Raji (cell line): ENCODE measurements around the gene ULK1.

Source experiments
- POLR2A ChIP-seq: IDR thresholded peaks from 2 replicates; pipeline ENCODE4 v1.6.1; 2011; ENCODE audit warnings: low read depth, low read length, control low read depth; ENCODE audit not compliant: insufficient read depth

The ULK1 gene

DNA sequence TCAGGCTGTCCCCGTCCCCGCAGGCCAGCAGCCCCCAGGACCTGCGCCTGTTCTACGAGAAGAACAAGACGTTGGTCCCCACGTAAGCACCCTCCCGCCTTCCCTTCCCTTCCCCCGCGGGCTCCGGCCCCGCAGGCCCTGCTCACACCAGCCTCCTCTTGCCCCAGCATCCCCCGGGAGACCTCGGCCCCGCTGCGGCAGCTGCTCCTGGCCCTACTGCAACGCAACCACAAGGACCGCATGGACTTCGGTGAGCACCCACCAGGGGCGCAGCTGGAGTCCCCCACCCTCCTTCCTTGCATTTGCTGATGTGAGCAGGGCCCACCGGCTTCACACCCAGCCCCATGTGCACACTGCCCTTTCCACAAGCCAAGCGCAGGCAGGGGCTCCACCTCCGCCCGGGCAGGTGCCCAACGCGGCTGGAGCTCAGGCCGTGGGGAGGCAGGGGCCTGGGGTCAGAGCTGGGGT lies 15.4 kb downstream of the ULK1 start:
- TF ChIP-seq POLR2A = no peak

DNA sequence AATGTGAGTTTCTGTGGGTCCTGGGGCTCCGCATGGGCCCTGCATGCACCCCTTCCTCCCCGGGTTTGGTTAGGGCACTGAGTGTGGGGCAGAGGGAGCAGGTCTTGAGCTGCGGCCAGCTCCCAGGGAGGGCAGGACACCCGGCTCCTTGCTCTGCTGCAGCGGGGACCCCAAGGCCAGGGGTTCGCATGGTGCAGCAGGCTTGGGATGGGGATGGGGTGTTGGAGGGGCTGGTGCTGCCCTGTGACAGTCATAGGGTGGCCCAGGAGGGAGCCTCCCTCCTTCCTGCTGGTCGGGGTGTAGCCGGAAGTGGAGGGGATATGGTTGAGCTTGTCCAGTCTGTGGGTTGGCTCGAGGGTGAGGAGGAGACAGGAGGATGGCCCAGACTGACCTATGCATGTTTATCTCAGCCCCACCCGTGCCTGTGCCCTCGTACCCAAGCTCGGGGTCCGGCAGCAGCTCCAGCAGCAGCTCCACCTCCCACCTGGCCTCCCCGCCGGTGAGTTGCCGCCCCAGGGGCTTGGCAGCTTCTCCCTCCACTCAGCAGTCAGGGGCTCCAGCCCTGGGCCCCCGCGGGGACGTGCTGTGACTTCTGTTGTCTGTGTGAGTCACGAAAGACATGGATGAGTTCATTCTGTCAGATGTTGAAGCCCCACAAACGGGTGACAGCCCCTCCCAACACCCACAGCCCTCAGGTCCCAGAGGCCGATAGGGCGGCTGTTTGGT lies 16.0 kb downstream of the ULK1 start:
- TF ChIP-seq POLR2A = no peak

DNA sequence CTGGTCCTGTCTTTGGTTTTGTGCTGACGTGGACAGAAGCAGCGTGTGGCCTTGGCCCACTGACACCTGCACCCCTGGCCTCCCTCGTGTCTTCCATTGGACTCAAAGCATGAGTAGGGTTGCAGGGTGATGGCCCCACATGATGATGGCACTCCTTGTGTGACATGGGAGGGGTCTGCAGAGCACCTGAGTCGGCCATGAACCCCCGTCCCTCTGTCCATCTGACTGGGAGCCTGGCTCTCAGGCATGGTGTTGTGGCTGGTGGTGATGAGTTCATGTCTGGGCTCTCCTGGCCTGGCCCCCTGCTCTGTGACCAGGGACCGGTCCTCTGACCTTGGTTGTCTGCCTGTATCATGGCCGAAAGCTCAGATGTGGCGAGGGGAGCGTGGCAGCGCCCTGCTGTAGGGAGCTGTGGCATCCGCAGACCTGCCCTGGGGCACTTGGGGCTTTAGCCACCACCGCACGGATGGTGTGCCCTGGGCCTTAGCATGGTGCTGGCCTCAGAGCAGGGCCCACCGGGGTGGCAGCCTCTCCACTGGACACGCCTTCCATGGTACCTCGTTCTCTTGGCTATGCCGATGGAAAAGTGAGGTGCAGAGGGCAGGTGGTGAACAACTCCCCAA lies 16.7 kb downstream of the ULK1 start:
- TF ChIP-seq POLR2A = no peak

DNA sequence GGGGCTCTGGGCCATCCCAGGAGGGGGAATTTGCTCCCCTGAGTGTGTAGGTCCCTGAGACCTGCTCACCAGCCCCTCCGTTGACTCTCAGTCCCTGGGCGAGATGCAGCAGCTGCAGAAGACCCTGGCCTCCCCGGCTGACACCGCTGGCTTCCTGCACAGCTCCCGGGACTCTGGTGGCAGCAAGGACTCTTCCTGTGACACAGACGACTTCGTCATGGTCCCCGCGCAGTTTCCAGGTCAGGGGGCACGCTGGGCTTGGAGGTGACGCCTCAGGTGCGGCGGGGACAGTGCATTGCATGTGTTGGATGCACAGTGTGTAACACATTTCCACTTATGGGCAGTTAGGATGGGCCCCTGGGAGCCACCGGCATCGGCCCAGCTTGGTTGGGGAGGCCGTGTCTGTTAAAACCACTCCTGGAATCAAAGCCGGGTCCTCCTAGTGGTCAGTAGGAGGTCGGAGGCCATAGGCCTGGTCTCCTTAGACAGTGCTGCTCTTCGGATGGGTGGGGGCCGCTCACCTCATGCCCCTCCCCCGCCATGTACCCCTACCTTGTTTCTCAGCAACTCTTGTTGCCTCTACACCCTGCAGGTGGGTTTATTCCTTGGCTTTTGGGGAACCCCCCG lies 17.5 kb downstream of the ULK1 start:
- no peak for TF ChIP-seq POLR2A

DNA sequence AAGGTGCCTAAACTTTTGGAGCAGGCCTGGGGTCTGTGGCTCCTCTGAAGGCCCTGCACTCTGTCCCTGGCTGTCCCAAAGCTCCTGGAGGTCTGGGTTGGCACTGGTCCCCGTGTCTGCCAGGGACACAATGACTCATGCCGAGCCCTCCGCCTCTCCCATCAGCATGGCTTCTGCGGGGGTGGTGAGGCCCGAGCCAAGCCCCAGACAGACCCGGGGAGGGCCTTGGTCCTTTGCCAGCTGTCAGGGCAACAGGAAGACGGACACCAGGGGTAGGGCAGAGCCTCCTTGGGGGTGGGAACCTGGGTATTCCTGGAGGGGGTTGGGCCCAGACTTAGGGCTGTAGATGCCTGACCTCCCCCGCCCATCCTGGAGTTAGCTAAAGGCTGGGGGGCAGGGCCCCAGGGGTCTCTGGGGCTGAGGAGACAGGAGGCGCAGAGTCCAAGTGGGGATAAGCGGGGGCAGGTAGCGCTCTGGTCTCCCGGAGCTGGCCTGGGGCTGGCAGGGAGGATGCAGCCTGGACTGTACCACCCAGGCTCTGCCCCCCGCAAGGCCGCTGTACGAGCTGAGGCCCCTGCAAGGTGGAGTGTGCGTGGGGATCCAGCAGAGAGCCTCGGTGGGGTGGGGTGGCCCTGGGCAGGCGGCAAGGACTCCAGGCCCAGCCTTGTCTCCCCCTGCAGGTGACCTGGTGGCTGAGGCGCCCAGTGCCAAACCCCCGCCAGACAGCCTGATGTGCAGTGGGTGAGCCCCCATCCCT lies 18.3 kb downstream of the ULK1 start:
- no peak for TF ChIP-seq POLR2A

DNA sequence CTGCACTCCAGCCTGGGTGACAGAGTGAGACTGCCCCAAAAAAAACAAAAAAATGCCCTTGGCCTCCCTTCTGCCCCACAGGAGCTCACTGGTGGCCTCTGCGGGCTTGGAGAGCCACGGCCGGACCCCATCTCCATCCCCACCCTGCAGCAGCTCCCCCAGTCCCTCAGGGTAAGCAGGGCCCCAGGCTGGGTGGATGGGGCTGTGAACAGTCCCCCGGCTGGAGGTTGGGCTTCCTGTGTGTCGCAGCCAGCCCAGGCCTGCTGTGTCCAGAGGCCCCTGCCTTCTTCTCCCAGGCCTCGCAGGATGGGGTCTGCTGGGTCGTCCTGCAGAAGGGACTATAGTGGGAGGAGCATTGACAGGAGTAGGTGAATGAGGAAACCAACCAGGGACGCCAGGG lies 19.2 kb downstream of the ULK1 start:
- TF ChIP-seq POLR2A = no peak

DNA sequence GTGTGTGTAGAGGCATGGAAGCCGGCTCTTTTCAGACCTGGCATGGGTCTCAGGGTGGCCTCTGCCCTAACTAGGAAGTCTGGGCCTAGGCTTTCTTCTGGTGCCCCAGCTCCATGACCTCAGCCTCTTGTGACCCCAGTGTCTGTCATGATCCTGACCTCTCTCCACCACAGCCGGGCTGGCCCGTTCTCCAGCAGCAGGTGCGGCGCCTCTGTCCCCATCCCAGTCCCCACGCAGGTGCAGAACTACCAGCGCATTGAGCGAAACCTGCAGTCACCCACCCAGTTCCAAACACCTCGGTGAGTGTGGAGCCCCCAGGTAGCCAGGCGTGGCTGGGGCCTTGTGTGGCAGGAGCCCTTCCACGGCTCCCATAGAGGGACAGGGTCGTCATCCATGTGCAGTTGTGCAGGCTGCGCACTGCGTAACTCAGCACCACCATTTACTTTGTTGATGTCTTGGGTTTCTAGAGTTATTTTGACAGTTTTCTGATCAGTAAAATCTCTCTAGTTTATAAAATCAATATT lies 19.8 kb downstream of the ULK1 start:
- no peak for TF ChIP-seq POLR2A

DNA sequence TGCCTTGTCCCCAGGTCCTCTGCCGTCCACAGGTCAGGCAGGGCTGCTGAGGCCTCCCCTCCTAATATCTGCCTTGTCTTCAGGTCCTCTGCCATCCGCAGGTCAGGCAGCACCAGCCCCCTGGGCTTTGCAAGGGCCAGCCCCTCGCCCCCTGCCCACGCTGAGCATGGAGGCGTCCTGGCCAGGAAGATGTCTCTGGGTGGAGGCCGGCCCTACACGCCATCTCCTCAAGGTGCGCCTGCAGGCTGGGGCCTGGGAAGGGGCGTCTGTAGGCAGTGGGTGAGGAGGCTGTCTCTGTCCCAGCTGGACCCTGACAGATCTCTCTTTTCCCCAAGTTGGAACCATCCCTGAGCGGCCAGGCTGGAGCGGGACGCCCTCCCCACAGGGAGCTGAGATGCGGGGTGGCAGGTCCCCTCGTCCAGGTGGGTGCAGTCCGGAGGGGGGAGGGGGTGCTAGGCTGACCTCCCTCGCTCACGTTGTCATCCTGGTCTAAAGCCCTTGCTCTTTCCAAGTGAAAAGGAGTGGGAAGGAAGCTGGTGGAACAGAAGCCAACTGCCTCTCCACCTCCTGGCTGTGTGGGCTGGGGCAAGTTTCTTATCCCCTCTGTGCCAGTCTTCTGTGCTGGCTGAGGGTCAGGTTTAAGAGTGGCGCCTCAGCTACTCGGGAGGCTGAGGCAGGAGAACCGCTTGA lies 20.7 kb downstream of the ULK1 start:
- TF ChIP-seq POLR2A = no peak

DNA sequence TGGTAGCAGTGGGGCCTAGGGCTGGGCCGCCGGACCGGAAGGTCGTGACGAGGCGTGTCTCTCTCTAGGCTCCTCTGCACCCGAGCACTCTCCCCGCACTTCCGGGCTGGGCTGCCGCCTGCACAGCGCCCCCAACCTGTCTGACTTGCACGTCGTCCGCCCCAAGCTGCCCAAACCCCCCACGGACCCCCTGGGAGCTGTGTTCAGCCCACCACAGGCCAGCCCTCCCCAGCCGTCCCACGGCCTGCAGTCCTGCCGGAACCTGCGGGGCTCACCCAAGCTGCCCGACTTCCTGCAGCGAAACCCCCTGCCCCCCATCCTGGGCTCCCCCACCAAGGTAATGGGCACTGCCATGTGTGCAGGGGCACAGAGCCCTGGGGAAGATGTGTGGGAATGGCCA lies 21.4 kb downstream of the ULK1 start:
- TF ChIP-seq POLR2A = no peak

DNA sequence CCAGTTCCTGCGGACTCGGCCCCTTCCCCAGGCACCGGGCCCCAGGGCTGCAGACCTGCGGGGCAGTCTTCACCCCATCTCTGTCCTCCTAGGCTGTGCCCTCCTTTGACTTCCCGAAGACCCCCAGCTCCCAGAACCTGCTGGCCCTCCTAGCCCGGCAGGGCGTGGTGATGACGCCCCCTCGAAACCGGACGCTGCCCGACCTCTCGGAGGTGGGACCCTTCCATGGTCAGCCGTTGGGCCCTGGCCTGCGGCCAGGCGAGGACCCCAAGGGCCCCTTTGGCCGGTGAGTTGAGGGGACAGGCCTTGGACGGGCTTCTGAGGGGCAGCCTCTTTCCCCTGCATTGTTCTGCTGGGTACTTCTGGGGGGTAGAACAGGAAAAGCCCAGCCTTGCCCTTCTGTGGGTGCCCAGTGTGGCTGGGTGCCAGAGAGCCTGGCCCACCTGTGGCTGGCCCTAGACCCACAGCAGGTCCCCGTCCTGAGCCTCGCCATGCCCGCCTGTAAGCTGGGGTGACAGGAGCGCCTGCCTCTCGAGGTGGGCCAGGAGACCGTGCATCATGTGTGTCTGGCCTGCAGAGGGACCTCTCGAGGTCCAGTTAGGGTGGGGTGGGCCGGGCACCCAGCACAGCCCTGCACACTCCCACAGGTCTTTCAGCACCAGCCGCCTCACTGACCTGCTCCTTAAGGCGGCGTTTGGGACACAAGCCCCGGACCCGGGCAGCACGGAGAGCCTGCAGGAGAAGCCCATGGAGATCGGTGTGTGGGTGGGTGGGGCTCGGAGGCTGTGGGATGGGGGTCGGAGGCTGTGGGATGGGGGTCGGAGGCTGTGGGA lies 22.1 kb downstream of the ULK1 start:
- TF ChIP-seq POLR2A = no peak

DNA sequence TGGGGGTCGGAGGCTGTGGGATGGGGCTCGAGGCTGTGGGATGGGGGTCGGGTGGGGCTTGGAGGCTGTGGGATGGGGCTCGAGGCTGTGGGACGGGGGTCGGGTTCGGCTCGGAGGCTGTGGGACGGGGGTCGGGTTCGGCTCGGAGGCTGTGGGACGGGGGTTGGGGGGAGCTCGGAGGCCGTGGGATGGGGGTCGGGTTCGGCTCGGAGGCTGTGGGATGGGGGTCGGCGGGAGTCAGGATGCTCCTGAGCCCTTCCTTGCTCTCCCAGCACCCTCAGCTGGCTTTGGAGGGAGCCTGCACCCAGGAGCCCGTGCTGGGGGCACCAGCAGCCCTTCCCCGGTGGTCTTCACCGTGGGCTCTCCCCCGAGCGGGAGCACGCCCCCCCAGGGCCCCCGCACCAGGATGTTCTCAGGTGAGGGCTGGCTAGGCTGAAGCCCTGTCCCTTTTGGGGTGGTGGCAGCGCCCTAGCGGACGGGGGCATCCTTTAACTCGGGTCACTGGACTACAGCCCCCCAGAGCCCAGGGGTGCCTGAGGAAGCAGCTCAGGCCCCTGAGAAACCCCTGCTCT lies 22.8 kb downstream of the ULK1 start:
- no peak for TF ChIP-seq POLR2A

DNA sequence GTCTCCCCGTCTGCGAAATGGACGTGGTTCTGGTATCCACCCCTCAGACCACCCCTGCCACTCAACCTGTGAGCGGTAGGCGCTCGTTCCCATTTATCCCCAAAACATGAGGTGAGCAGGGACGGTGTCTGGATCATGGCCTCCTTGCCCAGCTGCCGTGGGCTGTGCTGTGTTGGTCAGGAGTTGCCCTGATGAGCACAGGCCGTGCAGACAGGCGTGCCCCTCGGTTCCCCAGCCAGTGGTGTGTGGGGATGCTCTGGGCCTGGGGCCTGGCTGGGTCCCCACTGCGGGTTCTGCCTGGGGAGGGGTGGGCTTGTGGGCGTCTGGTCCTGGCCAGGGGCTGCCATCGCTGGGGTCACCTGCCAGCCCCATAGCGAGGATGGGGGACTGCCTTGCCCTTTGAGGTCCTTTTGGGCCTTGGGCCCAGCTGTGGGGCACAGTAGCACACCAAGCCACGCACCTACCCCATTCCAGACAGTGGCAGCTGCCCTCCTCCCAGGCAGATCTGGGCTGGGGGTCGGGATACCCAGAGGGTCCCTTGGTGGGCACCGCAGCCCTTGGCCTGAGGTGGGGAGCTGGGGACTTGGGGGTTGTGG lies 23.4 kb downstream of the ULK1 start:
- TF ChIP-seq POLR2A = no peak

DNA sequence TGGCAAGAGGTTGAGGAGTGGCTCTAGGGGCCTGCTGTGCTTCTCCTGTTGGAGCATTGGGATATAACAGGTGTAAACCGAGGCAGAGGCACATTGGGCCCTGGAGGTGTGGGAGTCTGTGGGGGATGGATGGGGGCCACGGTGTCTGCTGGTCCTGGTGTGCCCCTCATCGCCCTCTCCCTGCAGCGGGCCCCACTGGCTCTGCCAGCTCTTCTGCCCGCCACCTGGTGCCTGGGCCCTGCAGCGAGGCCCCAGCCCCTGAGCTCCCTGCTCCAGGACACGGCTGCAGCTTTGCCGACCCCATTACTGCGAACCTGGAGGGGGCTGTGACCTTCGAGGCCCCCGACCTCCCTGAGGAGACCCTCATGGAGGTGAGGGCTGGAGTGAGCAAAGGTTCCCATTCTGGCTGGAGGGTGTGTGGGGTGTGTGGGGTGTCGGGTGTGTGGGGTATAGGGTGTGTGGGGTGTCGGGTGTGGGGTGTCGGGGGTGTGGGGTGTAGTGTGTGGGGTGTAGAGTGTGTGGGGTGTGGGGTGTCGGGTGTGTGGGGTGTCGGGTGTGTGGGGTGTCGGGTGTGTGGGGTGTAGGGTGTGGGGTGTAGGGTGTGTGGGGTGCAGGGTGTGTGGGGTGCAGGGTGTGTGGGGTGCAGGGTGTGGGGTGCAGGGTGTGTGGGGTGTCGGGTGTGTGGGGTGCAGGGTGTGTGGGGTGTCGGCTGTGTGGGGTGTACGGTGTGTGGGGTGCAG lies 24.1 kb downstream of the ULK1 start:
- no peak for TF ChIP-seq POLR2A

DNA sequence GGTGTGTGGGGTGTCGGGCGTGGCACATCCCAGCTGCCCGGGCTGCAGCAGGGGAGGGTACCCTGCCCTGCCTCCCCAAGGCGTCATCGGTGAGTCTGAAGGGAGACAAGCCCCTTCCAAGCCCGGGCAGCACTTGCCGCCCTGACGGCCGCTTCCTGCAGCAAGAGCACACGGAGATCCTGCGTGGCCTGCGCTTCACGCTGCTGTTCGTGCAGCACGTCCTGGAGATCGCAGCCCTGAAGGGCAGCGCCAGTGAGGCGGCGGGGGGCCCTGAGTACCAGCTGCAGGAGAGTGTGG lies 24.6 kb downstream of the ULK1 start:
- no peak for TF ChIP-seq POLR2A
